Left ventricle myocardium inferior (tissue), 1 donor: ENCODE data around the gene MRPL9. TPM values are rescaled to one million over a fixed set of nuclear protein-coding genes. Genes with fewer than 3 reads are reported as not detected.
A peak's percentile ranks its signal among the peaks of the same experiment; 100 is the strongest.

Experiments used
- DNase-seq: peaks from one replicate; pipeline ENCODE4 v3.0.0-alpha.2; 2020
- H3K27ac ChIP-seq: fragments of 200-600 bp; replicated peaks from 2 replicates; pipeline ENCODE4 v1.8.0; 2021
- H3K27me3 ChIP-seq: fragments of 200-600 bp; 2 replicates; pipeline ENCODE4 v1.8.0; 2021; ENCODE audit warnings: low read depth
- H3K36me3 ChIP-seq: fragments of 200-600 bp; 2 replicates; pipeline ENCODE4 v1.8.0; 2021
- H3K4me1 ChIP-seq: fragments of 200-600 bp; 2 replicates; pipeline ENCODE4 v1.8.0; 2021
- H3K4me3 ChIP-seq: fragments of 200-600 bp; 2 replicates; pipeline ENCODE4 v1.8.0; 2021; ENCODE audit warnings: mild to moderate bottlenecking, moderate library complexity
- H3K9me3 ChIP-seq: fragments of 200-600 bp; replicated peaks from 2 replicates; pipeline ENCODE4 v1.8.0; 2021
- CTCF ChIP-seq: fragments of 200-600 bp; IDR thresholded peaks from 2 replicates; pipeline ENCODE4 v1.8.0; 2021; ENCODE audit warnings: antibody characterized with exemption, mild to moderate bottlenecking, borderline replicate concordance
- intact Hi-C: fragments of 100-400 bp; cut with micrococcal nuclease; formaldehyde crosslinking; loops from one replicate; pipeline ENCODE4 v1.11.0; 2022
- long read RNA-seq: library from polyadenylated mRNA; unstranded; transcript quantifications from one replicate; pipeline ENCODE4 v2.0.0, GENCODE V29; 2021
- total RNA-seq: library from RNA; stranded (reverse); fragmentation: NEBNext Ultra II Directional; extraction: Animal tissue kit (Norgen Biotek cat#: 25700); gene quantifications from one replicate; pipeline ENCODE4 v1.2.1, GENCODE V29; 2021
- donor health status: DM: no; HTN: yes; CAD: no; lungs with severe emphysema.

MRPL9 gene
- total RNA-seq = 41.8 TPM
- long read RNA-seq, transcript MRPL9-202 (7 exons, 1,296 nt) = major isoform, 29 of 36 reads
- long read RNA-seq, partial matches to known transcripts = 2 of 36 reads
- long read RNA-seq, other reads (novel, unspliced or antisense) = 1 of 36 reads

- Histone ChIP-seq H3K4me3 (peak within 1 kb of the TSS; percentile 86), H3K27me3 (no peaks in the 10 kb centered on the region), H3K9me3 (no peaks in the 10 kb centered on the region), H3K4me1 (peaks cover 25% of the 10 kb centered on the region), H3K36me3 (peaks cover 38% of the 10 kb centered on the region), H3K27ac (peak within 1 kb of the TSS; percentile 93)
- intact Hi-C loops = no loop called here
- peak; percentile 81 for DNase-seq
- TF ChIP-seq CTCF = no peak
Measured at GRCh38 chr1:151762941-151763921, at the start of gene MRPL9. TSS of gene MRPL9 (minus strand) at chr1:151763496. CDS start at chr1:151763479, 17 bp downstream.

GRCh38 chr1:151811181-151811580 lies 47.9 kb upstream of the MRPL9 start:
- intact Hi-C loops = no loop called here
- no peak for DNase-seq
- H3K9me3 ChIP-seq = no peaks in the 10 kb centered on the region
- H3K36me3 ChIP-seq = no peaks in the 10 kb centered on the region
- no peaks in the 10 kb centered on the region for H3K4me1 ChIP-seq
- H3K27me3 ChIP-seq = no peaks in the 10 kb centered on the region
- H3K27ac ChIP-seq = no peak overlapping the region
- H3K4me3 ChIP-seq = no peak overlapping the region
- TF ChIP-seq CTCF = no peak

GRCh38 chr1:151809985-151810556 lies 46.8 kb upstream of the MRPL9 start:
- TF ChIP-seq CTCF = no peak
- no peak overlapping the region for H3K27ac ChIP-seq
- H3K27me3 ChIP-seq = no peaks in the 10 kb centered on the region
- no peaks in the 10 kb centered on the region for H3K4me1 ChIP-seq
- intact Hi-C loops = no loop called here
- no peaks in the 10 kb centered on the region for H3K9me3 ChIP-seq
- no peak for DNase-seq
- H3K36me3 ChIP-seq = no peaks in the 10 kb centered on the region
- no peak overlapping the region for H3K4me3 ChIP-seq

- H3K4me3 ChIP-seq = no peak overlapping the region
- intact Hi-C loops = no loop called here
- no peaks in the 10 kb centered on the region for H3K36me3 ChIP-seq
- H3K27ac ChIP-seq = no peak overlapping the region
- H3K27me3 ChIP-seq = peaks cover 4% of the 10 kb centered on the region
- no peaks in the 10 kb centered on the region for H3K4me1 ChIP-seq
- no peak for TF ChIP-seq CTCF
- no peaks in the 10 kb centered on the region for H3K9me3 ChIP-seq
- no peak for DNase-seq
Measured at GRCh38 chr1:151809290-151809984, 46.1 kb upstream of the MRPL9 start.

- H3K27ac ChIP-seq = no peak overlapping the region
- intact Hi-C loops = no loop called here
- DNase-seq = no peak
- H3K27me3 ChIP-seq = peaks cover 4% of the 10 kb centered on the region
- TF ChIP-seq CTCF = no peak
- H3K4me3 ChIP-seq = no peak overlapping the region
- H3K4me1 ChIP-seq = no peaks in the 10 kb centered on the region
- no peaks in the 10 kb centered on the region for H3K9me3 ChIP-seq
- no peaks in the 10 kb centered on the region for H3K36me3 ChIP-seq
Measured at GRCh38 chr1:151807766-151808165, 44.5 kb upstream of the MRPL9 start.
